Right ventricle myocardium superior (tissue), 1 donor: ENCODE data around the gene TIMELESS. TPM values are rescaled to one million over a fixed set of nuclear protein-coding genes. Genes with fewer than 3 reads are reported as not detected.

ENCODE experiments used
- ATAC-seq: fragments of 200-7000 bp; cut with Tn5 transposase; one replicate; pipeline ENCODE4 v1.9.1; 2020; ENCODE audit warnings: mild to moderate bottlenecking; ENCODE audit not compliant: poor library complexity
- DNase-seq: peaks from one replicate; pipeline ENCODE4 v3.0.0-alpha.2; 2020
- intact Hi-C: fragments of 100-400 bp; cut with DNase I; formaldehyde crosslinking; loops from one replicate; pipeline ENCODE4 v1.11.2; 2022
- total RNA-seq: library from RNA; stranded (reverse); fragmentation: NEBNext Ultra II Directional; extraction: Animal tissue kit (Norgen Biotek cat#: 25700); gene quantifications from one replicate; pipeline ENCODE4 v1.2.1, GENCODE V29; 2021
- donor health status: DM: no; HTN: yes; CAD: no; lungs with severe emphysema.

Gene TIMELESS
- total RNA-seq, 1 donor from 2014 or later, result 2.7 TPM

DNA sequence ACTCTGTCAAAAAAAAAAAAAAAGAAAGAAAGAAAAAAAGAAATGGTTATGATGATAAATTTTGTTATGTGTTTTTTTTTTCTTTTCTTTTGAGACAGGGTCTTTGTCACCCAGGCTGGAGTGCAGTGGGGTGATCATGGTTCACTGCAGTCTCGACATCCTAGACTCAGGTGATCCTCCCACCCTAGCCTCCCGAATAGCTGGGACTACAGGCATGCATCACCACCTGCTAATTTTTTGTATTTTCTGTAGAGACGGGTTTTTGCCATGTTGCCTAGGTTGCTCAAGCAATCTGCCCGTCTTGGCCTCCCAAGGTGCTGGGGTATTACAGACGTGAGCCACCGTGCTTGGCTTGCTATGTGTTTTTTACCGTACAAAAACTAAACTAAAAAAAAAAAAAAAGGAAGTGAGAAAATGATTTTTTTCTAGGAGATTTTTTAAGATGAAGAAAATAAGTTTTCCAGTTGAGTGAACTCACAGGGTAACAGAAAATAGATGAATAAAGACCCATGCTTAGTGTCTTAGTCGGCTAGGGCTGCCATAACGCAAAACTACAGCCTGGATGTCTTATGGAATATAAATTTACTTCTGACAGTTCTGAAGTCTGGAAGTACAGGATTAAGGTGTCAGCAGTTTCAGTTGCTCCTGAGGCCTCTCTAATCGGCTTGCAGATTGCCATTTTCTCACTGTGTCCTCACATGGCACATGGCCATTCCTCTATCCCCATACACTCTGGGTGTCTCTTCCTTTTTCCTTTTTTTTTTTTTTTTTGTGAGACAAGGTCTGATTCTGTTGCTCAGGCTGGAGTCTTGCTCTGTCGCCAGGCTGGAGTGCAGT is 73.4 kb downstream of the TIMELESS start:
- intact Hi-C loops, result no loop called here
- no peak for ATAC-seq
- no peak for DNase-seq

- intact Hi-C loops, result no loop called here
- DNase-seq, result no peak
Observed at GRCh38 chr12:56374726-56375597, 74.3 kb downstream of the TIMELESS start.

DNA sequence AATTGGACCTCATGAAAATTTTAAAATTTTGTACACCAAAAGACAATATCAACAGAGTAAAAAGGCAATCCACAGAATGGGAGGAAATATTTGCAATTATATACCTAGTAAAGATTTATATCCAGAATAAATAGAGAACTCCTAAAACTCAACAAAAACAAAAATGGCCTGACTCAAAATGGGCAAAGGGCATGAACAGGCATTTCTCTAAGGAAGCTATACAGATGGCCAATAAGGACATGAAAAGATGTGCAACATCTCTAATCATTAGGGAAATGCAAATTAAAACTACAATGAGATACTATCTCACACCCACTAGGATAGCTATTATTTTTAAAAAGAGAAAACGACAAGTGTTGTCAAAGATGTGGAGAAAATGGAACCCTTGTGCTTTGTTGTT is 75.7 kb downstream of the TIMELESS start:
- DNase-seq (no peak), ATAC-seq (no peak)
- intact Hi-C loops, result no loop called here

More at GRCh38 chr12:56374726-56375597, 74.3 kb downstream of the TIMELESS start:
- ATAC-seq, result no peak

DNA sequence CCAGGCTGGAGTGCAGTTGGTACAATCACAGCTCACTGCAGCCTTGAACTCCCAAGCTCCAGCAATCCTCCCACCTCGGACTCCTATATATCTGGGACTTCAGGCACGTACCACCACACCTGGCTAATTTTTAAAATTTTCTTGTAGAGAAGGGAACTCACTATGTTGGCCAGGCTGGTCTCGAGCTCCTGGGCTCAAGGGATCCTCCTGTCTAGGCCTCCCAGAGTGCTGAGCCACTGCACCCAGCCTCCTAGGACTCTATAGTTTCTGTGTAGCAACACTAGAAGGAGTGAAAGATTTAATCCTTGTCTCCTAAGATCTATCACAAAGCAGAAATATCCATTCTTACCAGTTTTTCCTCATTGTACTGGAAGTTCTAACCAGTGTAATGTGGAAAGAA is 82.3 kb downstream of the TIMELESS start:
- intact Hi-C loops, result loop anchor here (10.0 kb wide), 1 partner anchor 48 kb away; no protein-coding TSS in a partner anchor
- ATAC-seq, result no peak
- DNase-seq, result no peak

Other genes with a start within 250 kb of the TIMELESS start
- gene RNF41, start 227.5 kb downstream of the TIMELESS start, total RNA-seq, result 48.1 TPM
- gene NABP2, start 225.1 kb downstream of the TIMELESS start, total RNA-seq, result 18.8 TPM
- gene SLC39A5, start 219.4 kb downstream of the TIMELESS start, total RNA-seq, result not detected
- gene ANKRD52, start 191.0 kb downstream of the TIMELESS start, total RNA-seq, result 24.6 TPM
- 153 TPM for gene COQ10A, start 182.5 kb downstream of the TIMELESS start, total RNA-seq
- gene CS, start 149.1 kb downstream of the TIMELESS start, total RNA-seq, result 779 TPM
- gene CNPY2, start 133.4 kb downstream of the TIMELESS start, total RNA-seq, result 31.2 TPM
- gene PAN2, start 115.4 kb downstream of the TIMELESS start, total RNA-seq, result 38.6 TPM
- not detected for gene IL23A, start 110.5 kb downstream of the TIMELESS start, total RNA-seq
- 28.3 TPM for gene STAT2, start 89.3 kb downstream of the TIMELESS start, total RNA-seq
- not detected for gene APOF, start 86.6 kb downstream of the TIMELESS start, total RNA-seq
- gene MIP, start 5.2 kb upstream of the TIMELESS start, total RNA-seq, result not detected
- gene SPRYD4, start 19.2 kb upstream of the TIMELESS start, total RNA-seq, result 2.9 TPM
- 0.40 TPM for gene GLS2, start 38.7 kb upstream of the TIMELESS start, total RNA-seq
- gene RBMS2, start 72.4 kb upstream of the TIMELESS start, total RNA-seq, result 25.0 TPM
- gene BAZ2A, start 180.9 kb upstream of the TIMELESS start, total RNA-seq, result 28.5 TPM
- 3,077 TPM for gene ATP5F1B, start 196.6 kb upstream of the TIMELESS start, total RNA-seq
- gene PTGES3, start 238.9 kb upstream of the TIMELESS start, total RNA-seq, result 132 TPM